ENCODE measurements around the gene ZBTB14. TPM values are rescaled to one million over a fixed set of nuclear protein-coding genes. Genes with fewer than 3 reads are reported as not detected.

Gene ZBTB14
- 6.8 to 8.0 TPM (median 7.2 TPM) in 5 replicates for total RNA-seq (2022; extraction: Qiagen RNA extraction; ENCODE audit: low read depth)

GRCh38 chr18:5295231-5295920 is at the start of gene ZBTB14:
Gene ZBTB14 (minus strand): TSS chr18:5295726. CDS start chr18:5293246, 2,480 bp downstream.

Other genes starting within 250 kb of the ZBTB14 start
- gene AKAIN1, start 98.5 kb downstream of the ZBTB14 start, total RNA-seq (2022; extraction: Qiagen RNA extraction; ENCODE audit: low read depth) = not detected in 5 replicates
- 0.09 to 0.21 TPM (median 0.17 TPM) in 4 of 5 replicates, not detected in the other for gene EPB41L3, start 248.3 kb upstream of the ZBTB14 start, total RNA-seq (2022; extraction: Qiagen RNA extraction; ENCODE audit: low read depth)

All from A549 treated with GW870086 at 1 μM for 4 hours (cell line).